Measurements from ENCODE around the gene HNRNPUL1.

DNA sequence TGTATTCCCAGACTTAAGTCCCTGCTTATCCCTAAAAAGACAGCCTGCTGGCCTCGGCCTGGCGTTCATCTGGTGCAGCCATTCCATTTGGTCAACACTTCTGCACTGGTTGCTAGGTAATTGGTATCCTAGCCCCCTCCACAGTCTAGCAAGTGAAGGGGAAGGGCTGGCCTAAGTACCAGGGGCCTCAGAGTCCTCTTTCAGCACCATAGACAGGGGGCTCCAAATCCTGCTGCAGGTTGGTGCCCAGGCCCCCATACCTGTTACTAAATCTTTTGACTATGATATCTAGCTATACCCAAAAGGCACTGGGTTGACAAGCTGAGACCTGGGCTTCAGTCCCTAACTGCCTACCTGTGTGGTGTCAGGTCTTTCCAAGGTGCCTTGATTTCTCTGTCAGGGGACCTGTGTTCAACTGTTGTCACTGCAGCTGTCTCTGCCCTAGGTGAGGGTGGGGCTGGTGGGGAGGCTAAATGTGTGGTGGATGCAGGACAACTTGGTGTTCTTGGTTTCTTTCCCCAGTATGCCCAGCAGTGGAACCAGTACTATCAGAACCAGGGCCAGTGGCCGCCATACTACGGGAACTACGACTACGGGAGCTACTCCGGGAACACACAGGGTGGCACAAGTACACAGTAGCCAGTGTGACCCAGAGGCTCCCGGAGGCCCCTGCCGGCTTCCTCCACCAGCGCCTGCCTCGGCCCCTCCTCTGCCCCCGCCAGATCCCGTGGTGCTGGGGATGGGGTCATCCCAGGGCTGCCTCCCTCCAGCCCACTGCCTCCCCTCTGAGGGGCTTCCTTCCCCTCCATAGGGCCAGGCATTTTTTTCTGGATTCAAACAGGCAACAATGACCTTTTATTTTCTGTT is 42.0 kb downstream of the HNRNPUL1 start:
- TF ChIP-seq POLR2A (IDR thresholded peaks at IDR 0.05) = no peak
- no peak for TF ChIP-seq CTCF (IDR thresholded peaks at IDR 0.05)
